Measurements from ENCODE around the gene NACC2. TPM values are rescaled to one million over a fixed set of nuclear protein-coding genes. Genes with fewer than 3 reads are reported as not detected.

Gene NACC2
- total RNA-seq, 2 experiments from 2014 or later, result 5.6 to 6.4 TPM

- Mint-ChIP-seq H3K36me3 (ENCODE audit: low read depth) (no peaks in the 10 kb centered on the region), H3K4me3 (no peak overlapping the region), H3K27me3 (ENCODE audit: low read depth) (peaks cover 4% of the 10 kb centered on the region), H3K9me3 (ENCODE audit: insufficient read depth) (no peaks in the 10 kb centered on the region), H3K27ac (peak overlapping the region; percentile 30), H3K4me1 (ENCODE audit: low read depth) (peaks cover 3% of the 10 kb centered on the region)
- ChIA-PET CTCF (interaction anchor here (0.8 to 6.2 kb wide), 10 partner anchors 16 to 259 kb away, joined by 3 to 49 read pairs (median 5); no protein-coding TSS in a partner anchor), POLR2A (no interaction called here)
- DNase-seq (peak; percentile 80), ATAC-seq (no peak)
These were observed 27.6 kb upstream of the NACC2 start for GRCh38 chr9:136122425-136123383.

GRCh38 chr9:136121801-136122200 is 26.7 kb upstream of the NACC2 start:
- no peak overlapping the region for H3K27ac Mint-ChIP-seq
- no peak overlapping the region for H3K4me3 Mint-ChIP-seq
- peaks cover 4% of the 10 kb centered on the region for H3K27me3 Mint-ChIP-seq (ENCODE audit: low read depth)
- ATAC-seq (no peak), DNase-seq (no peak)
- H3K9me3 Mint-ChIP-seq (ENCODE audit: insufficient read depth), result no peaks in the 10 kb centered on the region
- H3K4me1 Mint-ChIP-seq (ENCODE audit: low read depth), result peaks cover 6% of the 10 kb centered on the region
- CTCF ChIA-PET, result interaction anchor here (0.9 to 6.2 kb wide), 6 partner anchors 15 to 162 kb away, joined by 4 to 49 read pairs (median 6); no protein-coding TSS in a partner anchor
- POLR2A ChIA-PET, result no interaction called here
- H3K36me3 Mint-ChIP-seq (ENCODE audit: low read depth), result no peaks in the 10 kb centered on the region

GRCh38 chr9:136120438-136120844 is 25.4 kb upstream of the NACC2 start:
- CTCF ChIA-PET, result interaction anchor here (1.5 to 6.2 kb wide), 2 partner anchors 153 to 159 kb away, joined by 3 to 49 read pairs; partner anchors contain the start of gene UBAC1
- no peak for DNase-seq
- POLR2A ChIA-PET, result interaction anchor here (4.8 kb wide), 1 partner anchor 13 kb away, joined by 51 read pairs; no protein-coding TSS in a partner anchor
- Mint-ChIP-seq H3K4me3 (peak overlapping the region; percentile 22), H3K27ac (no peak overlapping the region), H3K9me3 (ENCODE audit: insufficient read depth) (no peaks in the 10 kb centered on the region), H3K27me3 (ENCODE audit: low read depth) (peaks cover 4% of the 10 kb centered on the region), H3K4me1 (ENCODE audit: low read depth) (peaks cover 11% of the 10 kb centered on the region), H3K36me3 (ENCODE audit: low read depth) (peaks cover 5% of the 10 kb centered on the region)
- no peak for ATAC-seq

GRCh38 chr9:136119883-136120393 is 24.8 kb upstream of the NACC2 start:
- ChIA-PET POLR2A (interaction anchor here (4.8 kb wide), 1 partner anchor 12 kb away, joined by 51 read pairs; no protein-coding TSS in a partner anchor), CTCF (interaction anchor here (1.5 to 6.2 kb wide), 2 partner anchors 152 to 159 kb away, joined by 3 to 49 read pairs; partner anchors contain the start of gene UBAC1)
- H3K27ac Mint-ChIP-seq, result peak overlapping the region; percentile 63
- H3K27me3 Mint-ChIP-seq (ENCODE audit: low read depth), result peaks cover under 1% of the 10 kb centered on the region
- ATAC-seq (no peak), DNase-seq (no peak)
- peaks cover 16% of the 10 kb centered on the region for H3K4me1 Mint-ChIP-seq (ENCODE audit: low read depth)
- H3K4me3 Mint-ChIP-seq, result peak overlapping the region; percentile 75
- H3K36me3 Mint-ChIP-seq (ENCODE audit: low read depth), result peaks cover 10% of the 10 kb centered on the region
- H3K9me3 Mint-ChIP-seq (ENCODE audit: insufficient read depth), result no peaks in the 10 kb centered on the region

- CTCF ChIA-PET, result interaction anchor here (0.6 to 6.2 kb wide), 3 partner anchors 127 to 158 kb away, joined by 3 to 49 read pairs (median 4); partner anchors contain the start of gene UBAC1
- Mint-ChIP-seq H3K27ac (peak overlapping the region; percentile 78), H3K27me3 (ENCODE audit: low read depth) (no peaks in the 10 kb centered on the region), H3K36me3 (ENCODE audit: low read depth) (peaks cover 16% of the 10 kb centered on the region), H3K9me3 (ENCODE audit: insufficient read depth) (no peaks in the 10 kb centered on the region), H3K4me1 (ENCODE audit: low read depth) (peaks cover 22% of the 10 kb centered on the region), H3K4me3 (peak overlapping the region; percentile 75)
- ATAC-seq, result peak; percentile 3
- POLR2A ChIA-PET, result interaction anchor here (4.8 kb wide), 1 partner anchor 12 kb away, joined by 51 read pairs; no protein-coding TSS in a partner anchor
- no peak for DNase-seq
These were observed 24.2 kb upstream of the NACC2 start for GRCh38 chr9:136119061-136119882.

GRCh38 chr9:136118320-136119060 is 23.4 kb upstream of the NACC2 start, which contains the start of gene TMEM250:
TSS of gene TMEM250 (minus strand) at chr9:136118875. CDS start at chr9:136116900, 1,975 bp downstream.
- H3K27ac Mint-ChIP-seq, result peak within 1 kb of the TSS; percentile 81
- ChIA-PET CTCF (interaction anchor here (1.1 to 1.6 kb wide), 4 partner anchors 9 to 151 kb away, joined by 4 to 8 read pairs (median 6); partner anchors contain the start of gene NACC2), POLR2A (interaction anchor here (0.9 to 4.8 kb wide), 5 partner anchors 11 to 151 kb away, joined by 3 to 51 read pairs (median 4); no protein-coding TSS in a partner anchor)
- no peaks in the 10 kb centered on the region for H3K9me3 Mint-ChIP-seq (ENCODE audit: insufficient read depth)
- peaks cover 30% of the 10 kb centered on the region for H3K4me1 Mint-ChIP-seq (ENCODE audit: low read depth)
- peak within 1 kb of the TSS; percentile 81 for H3K4me3 Mint-ChIP-seq
- ATAC-seq (peak; percentile 91), DNase-seq (peak; percentile 97)
- H3K27me3 Mint-ChIP-seq (ENCODE audit: low read depth), result no peaks in the 10 kb centered on the region
- H3K36me3 Mint-ChIP-seq (ENCODE audit: low read depth), result peaks cover 22% of the 10 kb centered on the region

GRCh38 chr9:136117916-136118319 is 22.8 kb upstream of the NACC2 start:
- H3K4me3 Mint-ChIP-seq, result peak overlapping the region; percentile 81
- peak overlapping the region; percentile 81 for H3K27ac Mint-ChIP-seq
- no peaks in the 10 kb centered on the region for H3K9me3 Mint-ChIP-seq (ENCODE audit: insufficient read depth)
- ChIA-PET POLR2A (interaction anchor here (0.9 to 4.8 kb wide), 5 partner anchors 10 to 151 kb away, joined by 3 to 51 read pairs (median 4); no protein-coding TSS in a partner anchor), CTCF (interaction anchor here (1.1 to 1.6 kb wide), 4 partner anchors 8 to 150 kb away, joined by 4 to 8 read pairs (median 6); partner anchors contain the start of gene NACC2)
- peaks cover 26% of the 10 kb centered on the region for H3K36me3 Mint-ChIP-seq (ENCODE audit: low read depth)
- no peak for DNase-seq
- H3K4me1 Mint-ChIP-seq (ENCODE audit: low read depth), result peaks cover 35% of the 10 kb centered on the region
- ATAC-seq, result peak; percentile 6
- no peaks in the 10 kb centered on the region for H3K27me3 Mint-ChIP-seq (ENCODE audit: low read depth)

GRCh38 chr9:136117291-136117915 is 22.3 kb upstream of the NACC2 start:
- DNase-seq (peak; percentile 52), ATAC-seq (peak; percentile 7)
- Mint-ChIP-seq H3K4me3 (peak overlapping the region; percentile 81), H3K4me1 (ENCODE audit: low read depth) (peaks cover 40% of the 10 kb centered on the region), H3K36me3 (ENCODE audit: low read depth) (peaks cover 26% of the 10 kb centered on the region), H3K27ac (peak overlapping the region; percentile 81), H3K27me3 (ENCODE audit: low read depth) (no peaks in the 10 kb centered on the region), H3K9me3 (ENCODE audit: insufficient read depth) (no peaks in the 10 kb centered on the region)
- ChIA-PET POLR2A (interaction anchor here (0.9 to 4.8 kb wide), 5 partner anchors 10 to 150 kb away, joined by 3 to 51 read pairs (median 4); no protein-coding TSS in a partner anchor), CTCF (interaction anchor here (1.1 to 1.6 kb wide), 4 partner anchors 8 to 149 kb away, joined by 4 to 8 read pairs (median 6); partner anchors contain the start of gene NACC2)

GRCh38 chr9:136116360-136117098 is 21.4 kb upstream of the NACC2 start:
- Mint-ChIP-seq H3K36me3 (ENCODE audit: low read depth) (peaks cover 28% of the 10 kb centered on the region), H3K4me3 (peak overlapping the region; percentile 40), H3K27me3 (ENCODE audit: low read depth) (no peaks in the 10 kb centered on the region), H3K9me3 (ENCODE audit: insufficient read depth) (no peaks in the 10 kb centered on the region), H3K4me1 (ENCODE audit: low read depth) (peaks cover 49% of the 10 kb centered on the region), H3K27ac (peak overlapping the region; percentile 7)
- ATAC-seq, result no peak
- no peak for DNase-seq
- ChIA-PET CTCF (no interaction called here), POLR2A (interaction anchor here (1.7 to 4.8 kb wide), 2 partner anchors 9 to 16 kb away, joined by 4 to 51 read pairs; no protein-coding TSS in a partner anchor)

All from activated CD8-positive, alpha-beta T cell treated with anti-CD3 and anti-CD28 coated beads, Interleukin-2, amount 10 ng/mL, durations not matched to agents 7 days and 5 days (primary cell).